ENCODE measurements around the gene PTPRM.

PTPRM gene

GRCh38 chr18:8011906-8012305 lies 444.8 kb downstream of the PTPRM start:
- no peak for DNase-seq
- Histone ChIP-seq H3K9me3 (no peaks in the 10 kb centered on the region), H3K4me3 (no peak overlapping the region), H3K36me3 (no peaks in the 10 kb centered on the region), H3K27ac (no peak overlapping the region), H3K4me1 (peaks cover 0 to 8% (median 0%) of the 10 kb centered on the region in 4 donors), H3K27me3 (no peaks in the 10 kb centered on the region)
- TF ChIP-seq CTCF (IDR thresholded peaks at IDR 0.05) = no peak
- intact Hi-C loops (cut with DNase I; ENCODE audit: low total_unique reads) = no loop called here

GRCh38 chr18:8018701-8019331 lies 451.7 kb downstream of the PTPRM start:
- Histone ChIP-seq H3K36me3 (no peaks in the 10 kb centered on the region), H3K27ac (no peak overlapping the region), H3K4me1 (peaks cover 0 to 8% (median 0%) of the 10 kb centered on the region in 4 donors), H3K27me3 (no peaks in the 10 kb centered on the region), H3K9me3 (no peaks in the 10 kb centered on the region), H3K4me3 (no peak overlapping the region)
- intact Hi-C loops (cut with DNase I; ENCODE audit: low total_unique reads) = no loop called here
- no peak for TF ChIP-seq CTCF (IDR thresholded peaks at IDR 0.05)
- no peak for DNase-seq

- no peak for TF ChIP-seq CTCF (IDR thresholded peaks at IDR 0.05)
- H3K9me3 ChIP-seq = no peaks in the 10 kb centered on the region
- intact Hi-C loops (cut with DNase I; ENCODE audit: low total_unique reads) = no loop called here
These were observed 452.5 kb downstream of the PTPRM start for GRCh38 chr18:8019600-8019999.

GRCh38 chr18:8020132-8020846 lies 453.2 kb downstream of the PTPRM start:
- no peaks in the 10 kb centered on the region for H3K9me3 ChIP-seq
- no peaks in the 10 kb centered on the region for H3K27me3 ChIP-seq
- TF ChIP-seq CTCF (IDR thresholded peaks at IDR 0.05) = no peak
- DNase-seq = no peak
- no peak overlapping the region for H3K4me3 ChIP-seq
- peaks cover 0 to 8% (median 0%) of the 10 kb centered on the region in 4 donors for H3K4me1 ChIP-seq
- intact Hi-C loops (cut with DNase I; ENCODE audit: low total_unique reads) = no loop called here
- H3K27ac ChIP-seq = no peak overlapping the region
- no peaks in the 10 kb centered on the region for H3K36me3 ChIP-seq

More at GRCh38 chr18:8019600-8019999, 452.5 kb downstream of the PTPRM start:
- no peak overlapping the region for H3K27ac ChIP-seq
- H3K4me1 ChIP-seq = peaks cover 0 to 8% (median 0%) of the 10 kb centered on the region in 4 donors
- DNase-seq = no peak
- no peaks in the 10 kb centered on the region for H3K27me3 ChIP-seq
- no peak overlapping the region for H3K4me3 ChIP-seq
- H3K36me3 ChIP-seq = no peaks in the 10 kb centered on the region

GRCh38 chr18:8029061-8029460 lies 461.9 kb downstream of the PTPRM start:
- DNase-seq = no peak
- TF ChIP-seq CTCF (IDR thresholded peaks at IDR 0.05) = no peak
- Histone ChIP-seq H3K4me1 (no peaks in the 10 kb centered on the region), H3K4me3 (no peak overlapping the region), H3K27me3 (no peaks in the 10 kb centered on the region), H3K9me3 (no peaks in the 10 kb centered on the region), H3K27ac (no peak overlapping the region), H3K36me3 (no peaks in the 10 kb centered on the region)
- intact Hi-C loops (cut with DNase I; ENCODE audit: low total_unique reads) = no loop called here

Measured in tibial artery (tissue), 4 donors.